ENCODE results near the gene RILPL2. TPM values are rescaled to one million over a fixed set of nuclear protein-coding genes. Genes with fewer than 3 reads are reported as not detected.
"Not testable (repeated sequence)": the region's sequence is repeated elsewhere in the genome, so short reads cannot be mapped to it uniquely, and the experiment has no call there.

Gene RILPL2
- 10 to 100 TPM in 1 of 2 experiments, 1 to 10 TPM in 1; 6.3 to 11.3 TPM for total RNA-seq

- Mint-ChIP-seq H3K36me3 (peaks cover 7% of the 10 kb centered on the region), H3K9me3 (ENCODE audit: low read depth) (no peaks in the 10 kb centered on the region), H3K27ac (peak within 1 kb of the TSS; percentile 95), H3K4me3 (peak within 1 kb of the TSS; percentile 89), H3K4me1 (peaks cover 37% of the 10 kb centered on the region), H3K27me3 (no peaks in the 10 kb centered on the region)
- CTCF ChIA-PET: interaction anchor here (0.8 to 3.6 kb wide), 8 partner anchors 8 to 71 kb away, joined by 3 to 15 read pairs (median 6); partner anchors contain the start of genes KMT5A and SNRNP35
- ATAC-seq (peak; percentile 82), DNase-seq (peak; percentile 93)
Measured at GRCh38 chr12:123436017-123436964, at the start of gene RILPL2. Gene RILPL2, minus strand, starts transcription at chr12:123436684. Its CDS starts 264 bp downstream, at chr12:123436420.

DNA sequence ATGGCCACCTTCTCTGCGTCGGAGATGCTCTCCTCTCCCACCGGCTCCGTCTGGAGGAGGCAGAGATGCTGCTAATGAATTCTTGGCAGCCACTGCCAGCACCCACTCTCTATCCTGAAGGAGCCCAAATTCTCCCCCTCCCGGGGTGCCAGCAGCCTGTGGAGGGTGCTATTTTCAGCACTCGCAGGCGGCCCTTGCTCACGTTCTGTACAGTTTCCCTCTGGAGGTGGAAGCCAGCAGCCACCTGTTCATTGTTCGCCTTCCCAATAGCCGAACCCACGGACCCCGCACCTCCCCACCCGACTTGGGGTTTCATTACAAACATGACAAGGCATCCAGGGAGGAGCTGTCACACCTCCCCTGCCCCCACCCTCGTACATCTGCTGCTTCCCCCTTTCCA lies 49.3 kb upstream of the RILPL2 start:
- CTCF ChIA-PET: interaction anchor here (1.0 kb wide), 1 partner anchor 111 kb away, joined by 3 read pairs; no protein-coding TSS in a partner anchor
- H3K4me1 Mint-ChIP-seq: peaks cover 17% of the 10 kb centered on the region
- H3K27ac Mint-ChIP-seq: no peak overlapping the region
- H3K36me3 Mint-ChIP-seq: no peaks in the 10 kb centered on the region
- ATAC-seq: no peak
- H3K27me3 Mint-ChIP-seq: no peaks in the 10 kb centered on the region
- no peak for DNase-seq
- H3K9me3 Mint-ChIP-seq (ENCODE audit: low read depth): no peaks in the 10 kb centered on the region
- no peak overlapping the region for H3K4me3 Mint-ChIP-seq

DNA sequence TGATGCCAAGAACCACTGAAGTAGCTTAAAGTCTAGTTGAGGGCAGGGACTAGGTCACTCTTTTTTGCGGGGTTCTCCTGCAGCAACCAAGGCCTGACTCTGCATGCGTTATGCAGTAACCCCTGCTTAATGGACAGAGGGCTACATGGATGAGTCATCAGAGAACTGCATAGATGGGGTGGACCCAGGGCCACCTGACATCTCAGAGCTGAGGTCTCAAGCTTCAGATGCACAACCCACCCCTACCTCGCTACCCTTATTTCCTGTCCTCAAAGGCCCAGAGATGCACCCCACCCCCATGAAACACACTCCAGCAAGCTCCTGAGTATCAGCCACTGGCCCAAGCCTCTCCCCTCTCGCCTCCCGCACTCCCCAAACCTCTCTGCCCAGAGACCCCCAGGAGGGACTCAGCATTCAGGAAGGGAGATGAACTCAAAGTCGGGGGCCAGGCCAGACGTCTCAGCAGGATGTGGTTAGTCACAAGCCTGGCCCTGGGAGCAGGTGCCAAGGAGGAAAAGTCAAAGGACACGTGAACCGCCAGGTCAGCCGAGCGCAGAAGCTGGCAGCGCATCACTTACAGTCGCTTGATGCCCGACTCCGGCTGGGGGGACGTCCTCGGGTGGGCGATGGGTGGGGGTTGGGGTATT lies 47.2 kb upstream of the RILPL2 start:
- CTCF ChIA-PET: no interaction called here
- peak overlapping the region; percentile 17 for H3K27ac Mint-ChIP-seq
- ATAC-seq (no peak), DNase-seq (no peak)
- no peaks in the 10 kb centered on the region for H3K36me3 Mint-ChIP-seq
- peaks cover 19% of the 10 kb centered on the region for H3K4me1 Mint-ChIP-seq
- no peaks in the 10 kb centered on the region for H3K27me3 Mint-ChIP-seq
- H3K4me3 Mint-ChIP-seq: no peak overlapping the region
- H3K9me3 Mint-ChIP-seq (ENCODE audit: low read depth): no peaks in the 10 kb centered on the region

DNA sequence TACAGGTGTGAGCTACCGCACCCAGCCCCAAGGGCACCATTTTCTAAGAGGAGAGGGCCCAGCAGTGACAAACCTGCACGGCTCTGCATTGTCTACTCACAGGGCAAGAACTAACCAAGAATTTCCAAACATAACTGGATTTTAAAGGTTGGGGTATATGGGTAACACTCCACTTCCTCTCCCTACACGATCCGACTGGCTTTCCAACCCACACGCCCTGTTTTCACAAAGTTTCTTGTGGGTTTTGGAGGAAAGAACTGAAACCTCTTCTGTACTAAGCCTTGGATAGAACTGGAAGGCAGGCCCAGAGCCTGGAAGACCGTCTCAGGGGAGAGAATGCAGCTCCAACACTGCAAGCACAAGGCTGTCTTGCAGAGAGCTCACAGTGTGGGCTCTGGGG lies 46.4 kb upstream of the RILPL2 start:
- Mint-ChIP-seq H3K27me3 (no peaks in the 10 kb centered on the region), H3K36me3 (no peaks in the 10 kb centered on the region), H3K4me1 (peaks cover 19% of the 10 kb centered on the region), H3K9me3 (ENCODE audit: low read depth) (no peaks in the 10 kb centered on the region), H3K4me3 (no peak overlapping the region), H3K27ac (no peak overlapping the region)
- ATAC-seq (no peak), DNase-seq (no peak)
- CTCF ChIA-PET: interaction anchor here (1.0 kb wide), 1 partner anchor 99 kb away, joined by 4 read pairs; no protein-coding TSS in a partner anchor

GRCh38 chr12:123481251-123481650 lies 44.8 kb upstream of the RILPL2 start:
- H3K9me3 Mint-ChIP-seq (ENCODE audit: low read depth); DNase-seq; ATAC-seq; H3K4me3 Mint-ChIP-seq; H3K27ac Mint-ChIP-seq; H3K27me3 Mint-ChIP-seq; H3K36me3 Mint-ChIP-seq: not testable (repeated sequence)
- CTCF ChIA-PET: interaction anchor here (0.6 kb wide), 1 partner anchor 228 kb away, joined by 3 read pairs; no protein-coding TSS in a partner anchor
- H3K4me1 Mint-ChIP-seq: peaks cover 19% of the 10 kb centered on the region

DNA sequence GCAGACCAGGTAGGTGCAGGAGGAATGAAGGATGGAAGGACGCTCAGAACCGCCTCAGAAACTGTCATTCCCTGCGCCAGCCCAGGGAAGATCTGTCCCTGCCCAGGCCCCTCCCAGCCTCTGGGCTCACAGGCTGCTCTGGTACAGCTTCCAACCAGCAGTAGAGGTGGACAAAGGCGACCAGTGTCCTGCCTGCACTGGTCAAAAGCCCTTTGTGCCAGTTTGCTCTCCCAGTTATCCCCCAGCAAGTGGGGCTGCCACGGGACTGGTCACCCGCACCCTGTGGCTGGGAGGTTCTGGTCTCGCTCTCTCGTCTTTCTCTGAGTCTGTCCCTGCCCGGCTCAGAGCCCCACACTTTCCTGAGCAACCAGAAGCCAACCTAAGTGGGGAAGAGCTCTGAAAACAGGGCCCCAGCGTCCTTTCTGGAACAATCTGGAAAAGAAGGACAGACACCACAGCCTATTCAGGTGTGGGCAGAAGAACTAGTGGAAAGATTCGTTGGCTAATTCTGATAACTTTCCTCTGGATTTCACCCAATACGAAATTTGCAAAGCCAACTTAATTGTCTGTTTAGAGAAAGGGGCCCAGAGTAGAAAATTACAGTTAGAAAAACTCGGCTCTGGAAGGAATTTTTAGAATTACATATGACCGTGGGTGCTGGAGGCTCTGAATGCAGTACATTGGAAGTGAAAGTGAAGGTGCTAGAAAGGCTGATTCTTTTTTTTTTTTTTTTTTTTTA lies 43.1 kb upstream of the RILPL2 start:
- peaks cover 1% of the 10 kb centered on the region for H3K36me3 Mint-ChIP-seq
- CTCF ChIA-PET: interaction anchor here (0.7 kb wide), 1 partner anchor 57 kb away, joined by 3 read pairs; no protein-coding TSS in a partner anchor
- DNase-seq: no peak
- no peaks in the 10 kb centered on the region for H3K9me3 Mint-ChIP-seq (ENCODE audit: low read depth)
- no peak overlapping the region for H3K4me3 Mint-ChIP-seq
- ATAC-seq: no peak
- H3K4me1 Mint-ChIP-seq: peaks cover 17% of the 10 kb centered on the region
- no peak overlapping the region for H3K27ac Mint-ChIP-seq
- no peaks in the 10 kb centered on the region for H3K27me3 Mint-ChIP-seq

DNA sequence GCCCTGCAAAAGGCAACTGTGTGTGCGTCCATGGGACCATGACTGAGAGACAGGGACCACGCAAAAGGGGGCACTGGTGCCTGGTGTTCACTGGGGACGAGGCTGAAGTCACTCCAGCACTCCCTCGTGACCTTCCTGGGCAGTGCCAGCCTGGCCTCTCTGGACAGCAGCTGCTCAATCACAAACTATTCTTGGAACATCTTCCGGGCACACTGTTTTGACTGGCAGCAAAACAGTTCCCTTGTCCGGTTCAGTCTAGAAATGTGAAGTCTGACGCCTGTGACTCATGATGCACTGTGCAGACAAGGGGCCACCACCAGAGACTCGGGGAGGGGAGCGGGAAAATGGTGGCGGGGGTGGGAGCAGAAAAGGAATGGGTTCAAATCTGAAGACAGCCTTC lies 42.3 kb upstream of the RILPL2 start:
- Mint-ChIP-seq H3K27me3 (no peaks in the 10 kb centered on the region), H3K36me3 (peaks cover 1% of the 10 kb centered on the region), H3K4me1 (peaks cover 10% of the 10 kb centered on the region), H3K9me3 (ENCODE audit: low read depth) (no peaks in the 10 kb centered on the region), H3K27ac (no peak overlapping the region), H3K4me3 (no peak overlapping the region)
- no peak for DNase-seq
- ATAC-seq: no peak
- CTCF ChIA-PET: interaction anchor here (1.4 kb wide), 1 partner anchor 11 kb away, joined by 3 read pairs; no protein-coding TSS in a partner anchor

DNA sequence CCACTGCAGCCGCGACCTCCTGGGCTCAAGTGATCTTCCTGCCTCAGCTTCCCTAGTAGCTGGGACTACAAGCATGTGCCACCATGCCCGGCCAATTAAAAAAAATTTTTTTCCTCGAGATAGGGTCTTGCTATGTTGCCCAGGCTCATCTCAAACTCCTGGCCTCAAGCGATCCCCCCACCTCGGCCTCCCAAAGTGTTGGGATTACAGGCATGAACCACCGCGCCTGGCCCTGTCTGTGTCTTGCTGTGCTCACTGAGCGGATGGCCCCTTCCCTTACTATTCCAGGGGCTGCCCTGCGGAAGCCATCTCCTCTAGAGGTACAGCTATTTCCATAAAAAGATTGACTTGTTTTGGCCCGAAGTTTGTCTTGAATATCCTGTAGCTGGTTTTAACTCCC lies 41.6 kb upstream of the RILPL2 start:
- no peak overlapping the region for H3K27ac Mint-ChIP-seq
- H3K27me3 Mint-ChIP-seq: no peaks in the 10 kb centered on the region
- CTCF ChIA-PET: interaction anchor here (1.4 kb wide), 1 partner anchor 12 kb away, joined by 3 read pairs; no protein-coding TSS in a partner anchor
- peaks cover 3% of the 10 kb centered on the region for H3K4me1 Mint-ChIP-seq
- H3K9me3 Mint-ChIP-seq (ENCODE audit: low read depth): no peaks in the 10 kb centered on the region
- peaks cover 1% of the 10 kb centered on the region for H3K36me3 Mint-ChIP-seq
- DNase-seq (no peak), ATAC-seq (no peak)
- no peak overlapping the region for H3K4me3 Mint-ChIP-seq

DNA sequence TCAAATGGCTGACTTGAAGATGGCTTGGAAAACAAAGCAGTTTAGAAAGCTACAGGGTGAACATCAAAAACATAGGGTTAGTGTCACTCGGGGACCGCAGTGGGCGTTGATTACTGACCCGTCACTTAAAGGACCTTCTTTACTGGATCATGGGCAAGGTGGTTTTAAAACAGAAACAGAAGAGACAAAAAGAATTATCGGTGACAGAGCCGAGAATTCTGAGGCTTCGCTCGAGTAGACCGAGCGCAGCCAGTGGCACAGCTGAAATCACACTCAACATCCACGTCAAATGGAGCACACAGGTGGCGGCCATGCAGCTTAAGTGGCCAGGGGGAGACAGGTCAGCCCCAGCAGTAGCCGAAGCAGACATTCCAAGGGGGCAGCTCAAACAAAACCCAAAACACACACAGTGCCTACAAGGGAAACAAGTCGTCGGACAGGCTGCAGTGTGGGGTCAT lies 38.8 kb upstream of the RILPL2 start:
- no peaks in the 10 kb centered on the region for H3K27me3 Mint-ChIP-seq
- no peak overlapping the region for H3K4me3 Mint-ChIP-seq
- CTCF ChIA-PET: no interaction called here
- no peak overlapping the region for H3K27ac Mint-ChIP-seq
- H3K9me3 Mint-ChIP-seq (ENCODE audit: low read depth): no peaks in the 10 kb centered on the region
- DNase-seq (no peak), ATAC-seq (no peak)
- peaks cover 3% of the 10 kb centered on the region for H3K36me3 Mint-ChIP-seq
- H3K4me1 Mint-ChIP-seq: peaks cover 1% of the 10 kb centered on the region

DNA sequence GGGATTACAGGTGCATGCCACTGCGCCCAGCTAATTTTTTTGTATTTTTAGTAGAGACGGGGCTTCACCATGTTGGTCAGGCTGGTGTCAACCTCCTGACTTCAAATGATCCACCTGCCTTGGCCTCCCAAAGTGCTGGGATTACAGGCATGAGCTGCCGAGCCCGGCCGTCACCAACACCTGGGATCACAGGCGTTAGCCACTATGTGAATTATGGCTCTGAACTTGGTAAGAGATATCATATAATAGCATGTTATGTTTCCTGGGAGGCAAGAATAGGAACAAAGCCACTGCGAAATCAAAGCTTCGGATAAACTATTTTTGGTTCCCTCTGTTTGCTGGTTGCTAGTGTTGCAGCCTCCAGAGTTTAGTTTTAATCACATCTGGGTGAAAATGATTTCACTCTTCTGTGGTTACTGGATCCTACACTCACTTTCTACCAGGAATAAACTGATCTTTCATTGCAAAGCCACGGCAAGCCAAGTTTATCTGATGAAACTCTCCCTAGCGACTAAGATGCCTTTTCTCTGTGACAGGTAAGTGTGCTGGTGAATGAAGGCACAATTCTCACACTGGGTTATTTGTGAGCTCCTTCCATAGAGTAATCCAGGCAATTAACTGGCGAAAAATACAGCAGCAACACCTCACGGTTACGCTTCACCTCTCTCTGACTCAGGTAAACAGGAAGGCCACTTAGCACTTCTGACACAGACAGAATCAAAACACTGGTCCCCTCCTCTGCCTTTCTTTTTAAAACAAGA lies 38.2 kb upstream of the RILPL2 start:
- H3K36me3 Mint-ChIP-seq: peaks cover 3% of the 10 kb centered on the region
- DNase-seq: no peak
- H3K4me3 Mint-ChIP-seq: no peak overlapping the region
- no peaks in the 10 kb centered on the region for H3K9me3 Mint-ChIP-seq (ENCODE audit: low read depth)
- H3K27me3 Mint-ChIP-seq: no peaks in the 10 kb centered on the region
- peaks cover 1% of the 10 kb centered on the region for H3K4me1 Mint-ChIP-seq
- CTCF ChIA-PET: no interaction called here
- no peak for ATAC-seq
- H3K27ac Mint-ChIP-seq: no peak overlapping the region

DNA sequence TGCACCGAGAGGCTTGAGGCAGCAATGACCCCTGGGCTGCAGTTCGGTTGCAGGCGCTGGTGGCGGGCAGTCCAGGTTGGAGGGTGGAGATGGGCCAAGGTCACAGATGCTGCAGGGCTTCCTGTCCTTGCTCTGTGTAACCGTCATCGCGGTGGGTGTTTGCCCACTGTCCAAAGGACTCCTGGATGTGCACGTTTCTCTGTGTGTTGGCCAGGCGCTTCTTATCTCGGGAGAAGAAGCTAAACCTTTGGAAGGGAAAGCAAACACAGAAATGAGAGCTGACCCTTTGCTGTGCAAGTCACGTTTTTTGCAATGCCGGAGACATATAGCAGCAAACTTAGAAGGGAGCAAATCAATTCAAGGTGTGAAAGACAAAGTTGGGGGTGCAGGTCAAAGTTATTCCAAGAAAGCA lies 36.0 kb upstream of the RILPL2 start:
- no peak overlapping the region for H3K27ac Mint-ChIP-seq
- peaks cover 3% of the 10 kb centered on the region for H3K36me3 Mint-ChIP-seq
- peaks cover 1% of the 10 kb centered on the region for H3K4me1 Mint-ChIP-seq
- no peaks in the 10 kb centered on the region for H3K9me3 Mint-ChIP-seq (ENCODE audit: low read depth)
- ATAC-seq (no peak), DNase-seq (no peak)
- CTCF ChIA-PET: no interaction called here
- H3K27me3 Mint-ChIP-seq: no peaks in the 10 kb centered on the region
- H3K4me3 Mint-ChIP-seq: no peak overlapping the region

DNA sequence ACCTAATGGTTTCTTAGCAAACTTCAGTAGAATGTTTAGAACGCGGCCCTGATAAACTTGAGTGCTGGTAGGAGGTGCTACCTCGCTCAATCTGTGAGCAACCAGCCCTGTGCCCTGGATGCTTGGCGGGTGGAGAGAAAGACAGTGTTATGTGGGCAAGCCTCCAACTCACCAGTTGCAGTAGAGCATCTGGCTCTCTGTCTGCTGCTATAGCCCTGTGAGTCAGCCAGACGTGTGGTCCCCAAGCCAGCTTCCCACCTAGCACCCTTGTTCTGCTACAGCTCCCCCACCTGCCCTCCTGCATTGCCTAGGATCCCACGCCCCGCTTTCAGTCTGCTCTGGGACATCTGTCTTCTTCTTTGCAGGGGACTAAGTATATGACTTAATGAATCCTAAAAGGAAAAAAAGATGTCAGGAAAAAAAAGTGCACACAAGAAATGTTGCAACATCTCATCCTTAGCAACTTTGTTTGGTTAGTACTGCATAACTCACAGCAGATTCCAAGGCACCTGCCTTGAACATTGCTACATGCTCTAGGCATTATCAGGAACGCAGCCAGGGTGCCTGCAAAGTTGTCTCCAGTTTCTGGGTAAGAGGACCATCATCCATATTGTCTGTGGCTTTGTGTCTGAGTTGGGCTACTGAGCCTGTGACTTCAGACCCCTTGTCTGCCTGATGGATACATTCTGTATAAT lies 35.0 kb upstream of the RILPL2 start:
- H3K36me3 Mint-ChIP-seq: peaks cover 5% of the 10 kb centered on the region
- CTCF ChIA-PET: interaction anchor here (0.7 kb wide), 1 partner anchor 23 kb away, joined by 4 read pairs; no protein-coding TSS in a partner anchor
- ATAC-seq (no peak), DNase-seq (no peak)
- H3K9me3 Mint-ChIP-seq (ENCODE audit: low read depth): no peaks in the 10 kb centered on the region
- no peaks in the 10 kb centered on the region for H3K27me3 Mint-ChIP-seq
- H3K4me1 Mint-ChIP-seq: peaks cover 1% of the 10 kb centered on the region
- H3K4me3 Mint-ChIP-seq: no peak overlapping the region
- H3K27ac Mint-ChIP-seq: no peak overlapping the region
